HG02885 (cell line): ENCODE measurements around the gene SMAD2.
A peak's percentile ranks its signal among the peaks of the same experiment; 100 is the strongest.

ENCODE experiments used
- ATAC-seq: cut with Tn5 transposase; IDR thresholded peaks from one replicate; pipeline ENCODE4 v1.9.1; 2021; ENCODE audit warnings: mild to moderate bottlenecking; ENCODE audit not compliant: unreplicated experiment, poor library complexity

Gene SMAD2

GRCh38 chr18:47932603-47933002, 2.1 kb upstream of the SMAD2 start:
- ATAC-seq = no peak

- no peak for ATAC-seq
Measured at GRCh38 chr18:47932190-47932589, 1.7 kb upstream of the SMAD2 start.

GRCh38 chr18:47931718-47932103, 1.3 kb upstream of the SMAD2 start:
- no peak for ATAC-seq

- ATAC-seq = peak; percentile 85
Measured at GRCh38 chr18:47930931-47931717, 665 bp upstream of the SMAD2 start.

- no peak for ATAC-seq
Measured at GRCh38 chr18:47929681-47930198, 719 bp downstream of the SMAD2 start.

- ATAC-seq = no peak
Measured at GRCh38 chr18:47928466-47928865, 2.0 kb downstream of the SMAD2 start.

- ATAC-seq = no peak
Measured at GRCh38 chr18:47926101-47926850, 4.2 kb downstream of the SMAD2 start.

GRCh38 chr18:47919916-47920315, 10.5 kb downstream of the SMAD2 start:
- no peak for ATAC-seq

- no peak for ATAC-seq
Measured at GRCh38 chr18:47917923-47918610, 12.4 kb downstream of the SMAD2 start.

GRCh38 chr18:47915930-47916329, 14.5 kb downstream of the SMAD2 start:
- ATAC-seq = no peak

- no peak for ATAC-seq
Measured at GRCh38 chr18:47915229-47915628, 15.2 kb downstream of the SMAD2 start.

- ATAC-seq = no peak
Measured at GRCh38 chr18:47912794-47913585, 17.5 kb downstream of the SMAD2 start.

- no peak for ATAC-seq
Measured at GRCh38 chr18:47912343-47912742, 18.1 kb downstream of the SMAD2 start.

GRCh38 chr18:47911877-47912276, 18.6 kb downstream of the SMAD2 start:
- ATAC-seq = no peak

GRCh38 chr18:47909484-47909883, 21.0 kb downstream of the SMAD2 start:
- no peak for ATAC-seq

- no peak for ATAC-seq
Measured at GRCh38 chr18:47908592-47908991, 21.9 kb downstream of the SMAD2 start.

GRCh38 chr18:47906408-47906807, 24.1 kb downstream of the SMAD2 start:
- ATAC-seq = no peak

GRCh38 chr18:47903809-47904208, 26.6 kb downstream of the SMAD2 start:
- no peak for ATAC-seq

- peak; percentile 98 for ATAC-seq
Measured at GRCh38 chr18:47901624-47902362, 28.7 kb downstream of the SMAD2 start.
